ENCODE data around the gene SSBP2.
A peak's percentile ranks its signal among the peaks of the same experiment; 100 is the strongest.
"Not testable (repeated sequence)": the region's sequence is repeated elsewhere in the genome, so short reads cannot be mapped to it uniquely, and the experiment has no call there.

The SSBP2 gene

GRCh38 chr5:81726297-81726696 lies 24.6 kb downstream of the SSBP2 start:
- no peak for DNase-seq

- DNase-seq, result no peak
These were observed 26.3 kb downstream of the SSBP2 start for GRCh38 chr5:81724571-81724970.

GRCh38 chr5:81724108-81724507 lies 26.8 kb downstream of the SSBP2 start:
- no peak for DNase-seq

- no peak for DNase-seq
These were observed 29.8 kb downstream of the SSBP2 start for GRCh38 chr5:81721049-81721448.

- no peak for DNase-seq
These were observed 31.1 kb downstream of the SSBP2 start for GRCh38 chr5:81719743-81720345.

GRCh38 chr5:81718300-81718699 lies 32.6 kb downstream of the SSBP2 start:
- DNase-seq, result peak; percentile 52

GRCh38 chr5:81717860-81718259 lies 33.0 kb downstream of the SSBP2 start:
- DNase-seq, result no peak

GRCh38 chr5:81717226-81717625 lies 33.7 kb downstream of the SSBP2 start:
- DNase-seq, result no peak

- not testable (repeated sequence) for DNase-seq
These were observed 36.8 kb downstream of the SSBP2 start for GRCh38 chr5:81714076-81714475.

- no peak for DNase-seq
These were observed 42.0 kb downstream of the SSBP2 start for GRCh38 chr5:81708889-81709288.

- no peak for DNase-seq
These were observed 47.1 kb downstream of the SSBP2 start for GRCh38 chr5:81703840-81704239.

GRCh38 chr5:81700166-81700565 lies 50.7 kb downstream of the SSBP2 start:
- DNase-seq, result no peak

- DNase-seq, result no peak
These were observed 52.1 kb downstream of the SSBP2 start for GRCh38 chr5:81698813-81699212.

GRCh38 chr5:81696418-81697397 lies 54.2 kb downstream of the SSBP2 start:
- DNase-seq, result peak; percentile 45

- DNase-seq, result no peak
These were observed 56.2 kb downstream of the SSBP2 start for GRCh38 chr5:81694726-81695125.

- DNase-seq, result no peak
These were observed 62.7 kb downstream of the SSBP2 start for GRCh38 chr5:81688215-81688614.

GRCh38 chr5:81687292-81687691 lies 63.6 kb downstream of the SSBP2 start:
- DNase-seq, result no peak

GRCh38 chr5:81685471-81685870 lies 65.4 kb downstream of the SSBP2 start:
- DNase-seq, result no peak

- no peak for DNase-seq
These were observed 71.0 kb downstream of the SSBP2 start for GRCh38 chr5:81679885-81680284.

GRCh38 chr5:81675420-81675819 lies 75.5 kb downstream of the SSBP2 start:
- DNase-seq, result no peak

GRCh38 chr5:81665795-81666194 lies 85.1 kb downstream of the SSBP2 start:
- no peak for DNase-seq

- not testable (repeated sequence) for DNase-seq
These were observed 90.3 kb downstream of the SSBP2 start for GRCh38 chr5:81660624-81661023.

- DNase-seq, result no peak
These were observed 93.5 kb downstream of the SSBP2 start for GRCh38 chr5:81657386-81657785.

GRCh38 chr5:81656783-81657182 lies 94.1 kb downstream of the SSBP2 start:
- DNase-seq, result no peak

All from OCI-M1 (cell line).